Measurements from ENCODE around the gene DQX1. TPM values are rescaled to one million over a fixed set of nuclear protein-coding genes. Genes with fewer than 3 reads are reported as not detected.
A peak's percentile ranks its signal among the peaks of the same experiment; 100 is the strongest.

The DQX1 gene
- total and polyA plus RNA-seq, 9 of the 15 experiments (the other 6 are each of a cell fraction or from before 2014, with no cell fraction given) = 0.04 to 0.38 (median 0.18) TPM; not detected in 1

DNA sequence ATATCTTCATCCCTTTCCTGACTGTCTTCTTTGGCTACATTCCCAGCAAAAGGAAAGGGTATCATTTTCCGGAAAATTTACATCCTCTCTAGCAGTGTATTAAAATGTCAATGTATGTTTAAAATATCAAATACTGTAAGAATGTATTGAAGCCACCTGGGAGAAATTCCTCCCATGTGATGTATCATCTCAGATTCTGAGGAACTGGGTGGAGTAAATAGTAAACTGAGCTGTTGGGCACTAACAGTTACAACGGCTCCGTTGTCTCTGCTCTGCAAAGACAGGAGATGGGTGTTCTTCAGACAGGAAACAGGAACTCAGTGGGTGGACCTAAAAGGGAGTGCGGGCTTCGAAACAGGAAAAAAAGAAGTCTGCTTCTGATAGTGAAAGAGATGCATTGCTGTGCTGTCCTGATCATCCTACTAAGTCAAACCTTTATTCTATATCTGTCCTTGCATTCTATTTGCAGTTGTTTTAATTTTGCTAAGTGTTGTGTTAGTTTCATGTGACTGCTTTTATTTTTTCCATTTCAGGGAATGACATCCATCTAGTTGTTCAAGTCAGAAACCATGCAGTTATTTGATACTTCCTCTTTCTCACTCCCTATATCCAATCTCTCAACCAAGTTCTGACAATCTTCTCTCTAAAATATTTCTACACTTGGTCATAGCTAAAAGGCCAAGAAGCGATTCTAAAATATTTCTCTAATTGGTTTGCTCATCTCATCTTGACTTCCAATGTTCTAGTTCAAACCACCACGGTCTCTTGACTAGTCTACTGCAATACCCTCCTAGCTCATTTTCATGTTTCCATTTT is 47.9 kb upstream of the DQX1 start (continued):
- TF ChIP-seq, protein P1, sequence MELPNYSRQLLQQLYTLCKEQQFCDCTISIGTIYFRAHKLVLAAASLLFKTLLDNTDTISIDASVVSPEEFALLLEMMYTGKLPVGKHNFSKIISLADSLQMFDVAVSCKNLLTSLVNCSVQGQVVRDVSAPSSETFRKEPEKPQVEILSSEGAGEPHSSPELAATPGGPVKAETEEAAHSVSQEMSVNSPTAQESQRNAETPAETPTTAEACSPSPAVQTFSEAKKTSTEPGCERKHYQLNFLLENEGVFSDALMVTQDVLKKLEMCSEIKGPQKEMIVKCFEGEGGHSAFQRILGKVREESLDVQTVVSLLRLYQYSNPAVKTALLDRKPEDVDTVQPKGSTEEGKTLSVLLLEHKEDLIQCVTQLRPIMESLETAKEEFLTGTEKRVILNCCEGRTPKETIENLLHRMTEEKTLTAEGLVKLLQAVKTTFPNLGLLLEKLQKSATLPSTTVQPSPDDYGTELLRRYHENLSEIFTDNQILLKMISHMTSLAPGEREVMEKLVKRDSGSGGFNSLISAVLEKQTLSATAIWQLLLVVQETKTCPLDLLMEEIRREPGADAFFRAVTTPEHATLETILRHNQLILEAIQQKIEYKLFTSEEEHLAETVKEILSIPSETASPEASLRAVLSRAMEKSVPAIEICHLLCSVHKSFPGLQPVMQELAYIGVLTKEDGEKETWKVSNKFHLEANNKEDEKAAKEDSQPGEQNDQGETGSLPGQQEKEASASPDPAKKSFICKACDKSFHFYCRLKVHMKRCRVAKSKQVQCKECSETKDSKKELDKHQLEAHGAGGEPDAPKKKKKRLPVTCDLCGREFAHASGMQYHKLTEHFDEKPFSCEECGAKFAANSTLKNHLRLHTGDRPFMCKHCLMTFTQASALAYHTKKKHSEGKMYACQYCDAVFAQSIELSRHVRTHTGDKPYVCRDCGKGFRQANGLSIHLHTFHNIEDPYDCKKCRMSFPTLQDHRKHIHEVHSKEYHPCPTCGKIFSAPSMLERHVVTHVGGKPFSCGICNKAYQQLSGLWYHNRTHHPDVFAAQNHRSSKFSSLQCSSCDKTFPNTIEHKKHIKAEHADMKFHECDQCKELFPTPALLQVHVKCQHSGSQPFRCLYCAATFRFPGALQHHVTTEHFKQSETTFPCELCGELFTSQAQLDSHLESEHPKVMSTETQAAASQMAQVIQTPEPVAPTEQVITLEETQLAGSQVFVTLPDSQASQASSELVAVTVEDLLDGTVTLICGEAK (IDR thresholded peaks at IDR 0.05) = peak; percentile 82
- TF ChIP-seq, protein P1 (CRISPR knock-in tag; IDR thresholded peaks at IDR 0.05) = no peak
- TF ChIP-seq CBFA2T3 (IDR thresholded peaks at IDR 0.05) (peak; percentile 8; the same call in 1 of the 2 replicates), HDAC2 (IDR thresholded peaks at IDR 0.05) (0 out of 2 replicates have a peak, but pooled peaks have one; percentile 17), ZSCAN29 (IDR thresholded peaks at IDR 0.05) (no peak)

All from K562 (cell line).